HCT116 (cell line): ENCODE results near the gene WDR27. TPM values are rescaled to one million over a fixed set of nuclear protein-coding genes. Genes with fewer than 3 reads are reported as not detected.

Source experiments
- ATAC-seq: fragments of 200-7000 bp; cut with Tn5 transposase; 2 replicates; pipeline ENCODE4 v1.9.1; 2020; ENCODE audit warnings: mild to moderate bottlenecking, moderate library complexity
- BruUV-seq: library from RNA; stranded (reverse); fragments of 400-500 nt; replicated peaks from 2 replicates; lab custom pipeline; 2021; lab: Mats Ljungman, UMichigan
- CTCF ChIA-PET: fragments of 300-600 bp; sonication (Branson Sonifier 250); formaldehyde crosslinking; loops from one replicate; lab custom pipeline; 2021; ENCODE audit warnings: antibody characterized with exemption; lab: Charles Lee
- POLR2A ChIA-PET: fragments of 300-600, 350-600 bp; sonication (Branson Sonifier 250); formaldehyde crosslinking; loops from one replicate; lab custom pipeline; 2021; ENCODE audit warnings: antibody characterized with exemption; lab: Charles Lee
- RAD21 ChIA-PET, 2 experiments: fragments of 300-600 bp; sonication (Branson Sonifier 250); formaldehyde crosslinking; loops; one replicate each; lab custom pipeline; 2023; ENCODE audit warnings: low total read pairs in 2 of 2; ENCODE audit not compliant: uncharacterized antibody in 2 of 2, unreplicated experiment in 2 of 2, low non-redundant PET in 1 of 2; lab: Charles Lee
- DNase-seq: peaks from one replicate; pipeline ENCODE4 v3.0.0-alpha.2; 2010; ENCODE audit warnings: low read depth, low spot score
- H2AFZ ChIP-seq: fragments of 200-600 bp; shearing (Covaris generic), sonication (generic); 2 replicates; pipeline ENCODE4 v1.6.1; 2017; ENCODE audit warnings: low read depth, mixed run types, mixed read lengths, antibody characterized with exemption, low read length; ENCODE audit not compliant: poor library complexity, severe bottlenecking
- H3K27ac ChIP-seq: 2 replicates; pipeline ENCODE4 v1.5.1; 2012; ENCODE audit warnings: low read depth, low read length
- H3K27me3 ChIP-seq: fragments of 200-600 bp; sonication (generic); 2 replicates; pipeline ENCODE4 v1.6.1; 2016; ENCODE audit warnings: mixed run types, low read length, mixed read lengths; ENCODE audit not compliant: insufficient read depth
- H3K36me3 ChIP-seq, 2 experiments: fragments of 200-500 bp in 1 of 2; fragments of 200-600 bp in 1 of 2; sonication (Bioruptor generic) in 1 of 2; sonication (generic) in 1 of 2; 2 replicates each; pipeline versions ENCODE4 v1.5.1 to v1.6.1; 2014 to 2016; ENCODE audit warnings: low read length in 2 of 2, inconsistent platforms in 1 of 2, mixed read lengths in 1 of 2, mixed run types in 1 of 2; ENCODE audit not compliant: insufficient read depth in 2 of 2, control insufficient read depth in 1 of 2
- H3K4me1 ChIP-seq, 2 experiments: fragments of 200-600 bp in 1 of 2; sonication (generic) in 1 of 2; 2 replicates each; pipeline versions ENCODE4 v1.5.1 to v1.6.1; 2012 to 2017; ENCODE audit warnings: low read length in 2 of 2, inconsistent platforms in 1 of 2, mild to moderate bottlenecking in 1 of 2, mixed read lengths in 1 of 2, mixed run types in 1 of 2, moderate library complexity in 1 of 2; ENCODE audit not compliant: insufficient read depth in 2 of 2, control insufficient read depth in 1 of 2
- H3K4me2 ChIP-seq: fragments of 200-600 bp; sonication (generic); 2 replicates; pipeline ENCODE4 v1.6.1; 2017; ENCODE audit warnings: mixed run types, low read length, mixed read lengths
- H3K4me3 ChIP-seq, 2 experiments: fragments of 200-600 bp in 1 of 2; sonication (generic) in 1 of 2; replicated peaks in 1 of 2; 2 replicates each; pipeline ENCODE4 v1.5.1; 2011 to 2016; ENCODE audit warnings: low read length in 2 of 2, control low read depth in 1 of 2, low read depth in 1 of 2, mild to moderate bottlenecking in 1 of 2, mixed read lengths in 1 of 2, mixed run types in 1 of 2
- H3K79me2 ChIP-seq: fragments of 200-600 bp; sonication (generic); 2 replicates; pipeline ENCODE4 v1.6.1; 2017; ENCODE audit warnings: mild to moderate bottlenecking, mixed run types, low read length, moderate library complexity, mixed read lengths; ENCODE audit not compliant: insufficient read depth
- H3K9ac ChIP-seq: fragments of 200-600 bp; sonication (generic); 2 replicates; pipeline ENCODE4 v1.6.1; 2016; ENCODE audit warnings: low read length, mixed read lengths
- H3K9me2 ChIP-seq: fragments of 200-600 bp; sonication (generic), shearing (Covaris generic); 2 replicates; pipeline ENCODE4 v1.6.1; 2017; ENCODE audit warnings: mixed run types, mild to moderate bottlenecking, moderate library complexity; ENCODE audit not compliant: insufficient read depth
- H3K9me3 ChIP-seq, 2 experiments: fragments of 200-500 bp in 1 of 2; fragments of 200-600 bp in 1 of 2; sonication (Bioruptor generic) in 1 of 2; sonication (generic) in 1 of 2; 2 replicates each; pipeline ENCODE4 v1.6.1; 2014 to 2017; ENCODE audit warnings: low read length in 2 of 2, mixed read lengths in 2 of 2, inconsistent platforms in 1 of 2, low read depth in 1 of 2, mild to moderate bottlenecking in 1 of 2, mixed run types in 1 of 2, moderate library complexity in 1 of 2; ENCODE audit not compliant: control insufficient read depth in 1 of 2, insufficient read depth in 1 of 2
- H4K20me1 ChIP-seq: fragments of 200-600 bp; sonication (generic), shearing (Covaris generic); 2 replicates; pipeline ENCODE4 v1.6.1; 2017; ENCODE audit warnings: mixed run types, mild to moderate bottlenecking, moderate library complexity; ENCODE audit not compliant: insufficient read depth
- CEBPB ChIP-seq: IDR thresholded peaks from 2 replicates; pipeline ENCODE4 v1.6.1; 2012; ENCODE audit warnings: low read depth
- ELF1 ChIP-seq: IDR thresholded peaks from 2 replicates; pipeline ENCODE4 v1.6.1; 2012; ENCODE audit warnings: low read depth, borderline replicate concordance
- EZH2 ChIP-seq: fragments of 200-600 bp; sonication (generic); IDR thresholded peaks from 2 replicates; pipeline ENCODE4 v1.6.1; 2017; ENCODE audit warnings: antibody characterized with exemption, mixed run types
- EZH2phosphoT487 ChIP-seq: fragments of 200-600 bp; IDR thresholded peaks from 2 replicates; pipeline ENCODE4 v1.6.1; 2018; ENCODE audit warnings: antibody characterized with exemption, borderline replicate concordance
- FOSL1 ChIP-seq: IDR thresholded peaks from 2 replicates; pipeline ENCODE4 v1.6.1; 2012; ENCODE audit warnings: low read depth
- MAX ChIP-seq: IDR thresholded peaks from 2 replicates; pipeline ENCODE4 v1.6.1; 2012
- POLR2AphosphoS5 ChIP-seq: IDR thresholded peaks from 2 replicates; pipeline ENCODE4 v1.6.1; 2011; ENCODE audit warnings: mild to moderate bottlenecking, low read depth, low read length, moderate library complexity
- RAD21 ChIP-seq: IDR thresholded peaks from 2 replicates; pipeline ENCODE4 v1.6.1; 2012; ENCODE audit warnings: low read depth, mild to moderate bottlenecking
- SIN3A ChIP-seq: IDR thresholded peaks from 2 replicates; pipeline ENCODE4 v1.6.1; 2012; ENCODE audit warnings: low read depth
- SP1 ChIP-seq: IDR thresholded peaks from 2 replicates; pipeline ENCODE4 v1.6.1; 2012; ENCODE audit warnings: low read depth
- SRF ChIP-seq: IDR thresholded peaks from 2 replicates; pipeline ENCODE4 v1.6.1; 2012; ENCODE audit warnings: low read depth
- TCF7L2 ChIP-seq: IDR thresholded peaks from 2 replicates; pipeline ENCODE4 v1.7.0; 2011; ENCODE audit warnings: borderline replicate concordance, inconsistent platforms; ENCODE audit not compliant: insufficient read depth, insufficient read length; ENCODE audit errors: extremely low read depth
- ZFX ChIP-seq: fragments of 450-650 bp; IDR thresholded peaks from 2 replicates; pipeline ENCODE4 v1.6.1; 2017
- ZNF274 ChIP-seq: fragments of 200-500 bp; sonication (Bioruptor generic); IDR thresholded peaks from 2 replicates; pipeline ENCODE4 v1.6.1; 2014; ENCODE audit warnings: mild to moderate bottlenecking, low read depth, low read length, inconsistent platforms
- intact Hi-C: fragments of 100-400 bp; cut with micrococcal nuclease; formaldehyde crosslinking; loops from 2 replicates; pipeline ENCODE4 v1.10.0; 2022
- total RNA-seq: library from RNA; stranded (reverse); gene quantifications from one replicate; pipeline ENCODE4 v1.2.1, GENCODE V29; 2021; ENCODE audit not compliant: unreplicated experiment
- TF ChIP-seq, protein P1 (sequence below): IDR thresholded peaks from 2 replicates; pipeline ENCODE4 v1.6.1; 2011; ENCODE audit warnings: mild to moderate bottlenecking, low read length, moderate library complexity; ENCODE audit not compliant: insufficient replicate concordance; ENCODE audit errors: extremely low read depth
- TF ChIP-seq, protein P2 (sequence below): IDR thresholded peaks from 2 replicates; pipeline ENCODE4 v1.6.1; 2012; ENCODE audit warnings: low read depth
- TF ChIP-seq, protein P3 (sequence below): IDR thresholded peaks from 2 replicates; pipeline ENCODE4 v1.6.1; 2012
- TF ChIP-seq, protein P4 (sequence below), 3 experiments: fragments of 200-600 bp in 1 of 3; sonication (generic) in 1 of 3; IDR thresholded peaks in 2 of 3; conservative IDR thresholded peaks in 1 of 3; 2 replicates each; pipeline ENCODE4 v1.5.1; 2012 to 2017; ENCODE audit warnings: low read depth in 2 of 3, low read length in 2 of 3, antibody characterized with exemption in 1 of 3, borderline replicate concordance in 1 of 3, control low read depth in 1 of 3, mild to moderate bottlenecking in 1 of 3, mixed read lengths in 1 of 3, mixed run types in 1 of 3, moderate library complexity in 1 of 3; ENCODE audit not compliant: insufficient read depth in 1 of 3

Gene WDR27
- total RNA-seq, 1 experiment from 2014 or later: 60.6 TPM

DNA sequence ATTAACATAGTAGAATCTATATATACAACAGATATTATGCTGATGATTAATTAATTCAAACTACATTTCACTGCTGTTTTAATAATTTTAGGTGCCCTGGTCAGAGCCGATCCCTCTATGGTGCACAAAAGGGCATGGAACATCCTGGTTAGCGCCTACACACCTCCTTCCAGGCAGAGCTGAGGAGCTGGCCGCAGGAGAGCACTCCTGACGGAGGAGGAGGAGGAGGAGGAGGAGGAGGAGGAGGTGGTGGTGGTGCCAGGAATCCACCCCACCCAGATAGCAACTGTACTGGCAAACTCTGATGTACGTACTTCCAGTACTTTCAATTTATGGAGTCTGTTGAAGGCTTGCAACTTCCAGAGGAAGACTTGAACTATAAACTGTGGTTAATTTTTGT, 244.1 kb downstream of the WDR27 start:
- Histone ChIP-seq H3K9me3 (0 out of 4 replicates have a peak, but pooled peaks cover 0 to 5% of the 10 kb centered on the region in 2 experiments), H4K20me1 (no peaks in the 10 kb centered on the region), H3K79me2 (no peaks in the 10 kb centered on the region), H3K9me2 (no peaks in the 10 kb centered on the region), H3K4me2 (no peak overlapping the region), H3K27me3 (no peaks in the 10 kb centered on the region), H2AFZ (no peak overlapping the region), H3K4me1 (peaks cover 1 to 2% of the 10 kb centered on the region in 2 experiments; a peak in 3 of 4 replicates), H3K9ac (no peak overlapping the region), H3K4me3 (no peak overlapping the region), H3K36me3 (no peaks in the 10 kb centered on the region), H3K27ac (no peak overlapping the region)
- BruUV-seq: no TSS peak
- DNase-seq (no peak), ATAC-seq (no peak)
- POLR2A ChIA-PET: no interaction called here
- RAD21 ChIA-PET: no interaction called here
- intact Hi-C loops: no loop called here
- no peak for TF ChIP-seq ELF1
- no peak for TF ChIP-seq EZH2phosphoT487
- no peak for TF ChIP-seq POLR2AphosphoS5
- TF ChIP-seq MAX: no peak
- no peak for TF ChIP-seq TCF7L2
- no peak for TF ChIP-seq ZNF274
- TF ChIP-seq CEBPB: no peak
- TF ChIP-seq SIN3A: no peak
- TF ChIP-seq, protein P1, sequence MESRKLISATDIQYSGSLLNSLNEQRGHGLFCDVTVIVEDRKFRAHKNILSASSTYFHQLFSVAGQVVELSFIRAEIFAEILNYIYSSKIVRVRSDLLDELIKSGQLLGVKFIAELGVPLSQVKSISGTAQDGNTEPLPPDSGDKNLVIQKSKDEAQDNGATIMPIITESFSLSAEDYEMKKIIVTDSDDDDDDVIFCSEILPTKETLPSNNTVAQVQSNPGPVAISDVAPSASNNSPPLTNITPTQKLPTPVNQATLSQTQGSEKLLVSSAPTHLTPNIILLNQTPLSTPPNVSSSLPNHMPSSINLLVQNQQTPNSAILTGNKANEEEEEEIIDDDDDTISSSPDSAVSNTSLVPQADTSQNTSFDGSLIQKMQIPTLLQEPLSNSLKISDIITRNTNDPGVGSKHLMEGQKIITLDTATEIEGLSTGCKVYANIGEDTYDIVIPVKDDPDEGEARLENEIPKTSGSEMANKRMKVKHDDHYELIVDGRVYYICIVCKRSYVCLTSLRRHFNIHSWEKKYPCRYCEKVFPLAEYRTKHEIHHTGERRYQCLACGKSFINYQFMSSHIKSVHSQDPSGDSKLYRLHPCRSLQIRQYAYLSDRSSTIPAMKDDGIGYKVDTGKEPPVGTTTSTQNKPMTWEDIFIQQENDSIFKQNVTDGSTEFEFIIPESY: no peak
- TF ChIP-seq SRF: no peak
- TF ChIP-seq, protein P2, sequence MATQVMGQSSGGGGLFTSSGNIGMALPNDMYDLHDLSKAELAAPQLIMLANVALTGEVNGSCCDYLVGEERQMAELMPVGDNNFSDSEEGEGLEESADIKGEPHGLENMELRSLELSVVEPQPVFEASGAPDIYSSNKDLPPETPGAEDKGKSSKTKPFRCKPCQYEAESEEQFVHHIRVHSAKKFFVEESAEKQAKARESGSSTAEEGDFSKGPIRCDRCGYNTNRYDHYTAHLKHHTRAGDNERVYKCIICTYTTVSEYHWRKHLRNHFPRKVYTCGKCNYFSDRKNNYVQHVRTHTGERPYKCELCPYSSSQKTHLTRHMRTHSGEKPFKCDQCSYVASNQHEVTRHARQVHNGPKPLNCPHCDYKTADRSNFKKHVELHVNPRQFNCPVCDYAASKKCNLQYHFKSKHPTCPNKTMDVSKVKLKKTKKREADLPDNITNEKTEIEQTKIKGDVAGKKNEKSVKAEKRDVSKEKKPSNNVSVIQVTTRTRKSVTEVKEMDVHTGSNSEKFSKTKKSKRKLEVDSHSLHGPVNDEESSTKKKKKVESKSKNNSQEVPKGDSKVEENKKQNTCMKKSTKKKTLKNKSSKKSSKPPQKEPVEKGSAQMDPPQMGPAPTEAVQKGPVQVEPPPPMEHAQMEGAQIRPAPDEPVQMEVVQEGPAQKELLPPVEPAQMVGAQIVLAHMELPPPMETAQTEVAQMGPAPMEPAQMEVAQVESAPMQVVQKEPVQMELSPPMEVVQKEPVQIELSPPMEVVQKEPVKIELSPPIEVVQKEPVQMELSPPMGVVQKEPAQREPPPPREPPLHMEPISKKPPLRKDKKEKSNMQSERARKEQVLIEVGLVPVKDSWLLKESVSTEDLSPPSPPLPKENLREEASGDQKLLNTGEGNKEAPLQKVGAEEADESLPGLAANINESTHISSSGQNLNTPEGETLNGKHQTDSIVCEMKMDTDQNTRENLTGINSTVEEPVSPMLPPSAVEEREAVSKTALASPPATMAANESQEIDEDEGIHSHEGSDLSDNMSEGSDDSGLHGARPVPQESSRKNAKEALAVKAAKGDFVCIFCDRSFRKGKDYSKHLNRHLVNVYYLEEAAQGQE: no peak
- no peak for TF ChIP-seq EZH2
- no peak for TF ChIP-seq ZFX
- TF ChIP-seq, protein P3, sequence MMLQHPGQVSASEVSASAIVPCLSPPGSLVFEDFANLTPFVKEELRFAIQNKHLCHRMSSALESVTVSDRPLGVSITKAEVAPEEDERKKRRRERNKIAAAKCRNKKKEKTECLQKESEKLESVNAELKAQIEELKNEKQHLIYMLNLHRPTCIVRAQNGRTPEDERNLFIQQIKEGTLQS: no peak
- no peak for TF ChIP-seq RAD21
- TF ChIP-seq, protein P4, sequence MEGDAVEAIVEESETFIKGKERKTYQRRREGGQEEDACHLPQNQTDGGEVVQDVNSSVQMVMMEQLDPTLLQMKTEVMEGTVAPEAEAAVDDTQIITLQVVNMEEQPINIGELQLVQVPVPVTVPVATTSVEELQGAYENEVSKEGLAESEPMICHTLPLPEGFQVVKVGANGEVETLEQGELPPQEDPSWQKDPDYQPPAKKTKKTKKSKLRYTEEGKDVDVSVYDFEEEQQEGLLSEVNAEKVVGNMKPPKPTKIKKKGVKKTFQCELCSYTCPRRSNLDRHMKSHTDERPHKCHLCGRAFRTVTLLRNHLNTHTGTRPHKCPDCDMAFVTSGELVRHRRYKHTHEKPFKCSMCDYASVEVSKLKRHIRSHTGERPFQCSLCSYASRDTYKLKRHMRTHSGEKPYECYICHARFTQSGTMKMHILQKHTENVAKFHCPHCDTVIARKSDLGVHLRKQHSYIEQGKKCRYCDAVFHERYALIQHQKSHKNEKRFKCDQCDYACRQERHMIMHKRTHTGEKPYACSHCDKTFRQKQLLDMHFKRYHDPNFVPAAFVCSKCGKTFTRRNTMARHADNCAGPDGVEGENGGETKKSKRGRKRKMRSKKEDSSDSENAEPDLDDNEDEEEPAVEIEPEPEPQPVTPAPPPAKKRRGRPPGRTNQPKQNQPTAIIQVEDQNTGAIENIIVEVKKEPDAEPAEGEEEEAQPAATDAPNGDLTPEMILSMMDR (IDR thresholded peaks at IDR 0.05 in 2 of 3, conservative IDR thresholded peaks at IDR 0.05 in 1 of 3; ENCODE audit: borderline replicate concordance in 1 of 3, insufficient read depth in 1 of 3, low read depth in 2 of 3, low read length in 2 of 3): no peak
- no peak for TF ChIP-seq SP1
- TF ChIP-seq FOSL1: no peak
- CTCF ChIA-PET: no interaction called here
